IMR-90 (cell line): Measurements from ENCODE around the gene ZNF74. TPM values are rescaled to one million over a fixed set of nuclear protein-coding genes. Genes with fewer than 3 reads are reported as not detected.
A peak's percentile ranks its signal among the peaks of the same experiment; 100 is the strongest.

Experiments used
- ATAC-seq: fragments of 200-7000 bp; cut with Tn5 transposase; 2 replicates; pipeline ENCODE4 v1.9.1; 2020; ENCODE audit warnings: low read depth, mild to moderate bottlenecking, moderate library complexity
- BruUV-seq: library from RNA; stranded (reverse); fragments of 400-500 nt; replicated peaks from 2 replicates; lab custom pipeline; 2021; lab: Mats Ljungman, UMichigan
- CTCF ChIA-PET: fragments of 300-600 bp; formaldehyde crosslinking; extraction: SDS; loops from one replicate; lab custom pipeline; 2021; ENCODE audit warnings: antibody characterized with exemption; lab: Yijun Ruan, JAX
- POLR2A ChIA-PET: fragments of 300-600 bp; sonication (Branson Sonifier 250); formaldehyde crosslinking; loops from one replicate; lab custom pipeline; 2022; ENCODE audit warnings: antibody characterized with exemption; ENCODE audit not compliant: unreplicated experiment; lab: Charles Lee
- DNase-seq: peaks from one replicate; pipeline ENCODE4 v3.0.0; 2013
- H2AFZ ChIP-seq: replicated peaks from 2 replicates; pipeline ENCODE3; 2013; ENCODE audit warnings: low read length, mild to moderate bottlenecking; ENCODE audit not compliant: poor library complexity
- H2AK5ac ChIP-seq: 2 replicates; pipeline ENCODE4 v1.6.1; 2013; ENCODE audit warnings: low read depth, low read length, inconsistent platforms
- H2AK9ac ChIP-seq: replicated peaks from 2 replicates; pipeline ENCODE3; 2013; ENCODE audit warnings: mild to moderate bottlenecking, low read depth, low read length, moderate library complexity; ENCODE audit not compliant: poor library complexity
- H2BK120ac ChIP-seq: 2 replicates; pipeline ENCODE4 v1.6.1; 2013; ENCODE audit warnings: low read depth, low read length, inconsistent platforms
- H2BK15ac ChIP-seq: 3 replicates; pipeline ENCODE4 v1.6.1; 2013; ENCODE audit warnings: low read depth, low read length, inconsistent platforms
- H2BK20ac ChIP-seq: 2 replicates; pipeline ENCODE4 v1.6.1; 2013; ENCODE audit warnings: low read depth, mild to moderate bottlenecking, inconsistent platforms, low read length, moderate library complexity
- H2BK5ac ChIP-seq: 2 replicates; pipeline ENCODE4 v1.6.1; 2013; ENCODE audit warnings: mild to moderate bottlenecking, low read depth, low read length, inconsistent platforms; ENCODE audit not compliant: poor library complexity, severe bottlenecking
- H3K14ac ChIP-seq: replicated peaks from 2 replicates; pipeline ENCODE4 v1.6.1; 2013; ENCODE audit warnings: low read depth, low read length, inconsistent platforms
- H3K18ac ChIP-seq: 2 replicates; pipeline ENCODE4 v1.6.1; 2013; ENCODE audit warnings: low read depth, low read length, control low read depth
- H3K23ac ChIP-seq: 2 replicates; pipeline ENCODE4 v1.6.1; 2013; ENCODE audit warnings: low read depth, low read length, inconsistent platforms
- H3K27ac ChIP-seq: 2 replicates; pipeline ENCODE4 v1.5.1; 2013; ENCODE audit warnings: mild to moderate bottlenecking, control low read depth, low read length; ENCODE audit not compliant: insufficient read depth
- H3K27me3 ChIP-seq: 2 replicates; pipeline ENCODE4 v1.6.1; 2013; ENCODE audit warnings: low read length; ENCODE audit not compliant: control insufficient read depth, insufficient read depth
- H3K36me3 ChIP-seq: 2 replicates; pipeline ENCODE4 v1.6.1; 2013; ENCODE audit warnings: low read length, mixed read lengths; ENCODE audit not compliant: control insufficient read depth, insufficient read depth
- H3K4ac ChIP-seq: 2 replicates; pipeline ENCODE4 v1.6.1; 2013; ENCODE audit warnings: low read depth, low read length, inconsistent platforms
- H3K4me1 ChIP-seq: 2 replicates; pipeline ENCODE4 v1.6.1; 2013; ENCODE audit warnings: low read length, mixed read lengths; ENCODE audit not compliant: control insufficient read depth, insufficient read depth
- H3K4me2 ChIP-seq: 2 replicates; pipeline ENCODE4 v1.6.1; 2013; ENCODE audit warnings: low read depth, mild to moderate bottlenecking, control low read depth, low read length, moderate library complexity
- H3K4me3 ChIP-seq: 2 replicates; pipeline ENCODE4 v1.5.1; 2013; ENCODE audit warnings: low read depth, mild to moderate bottlenecking, control low read depth, low read length, moderate library complexity; ENCODE audit not compliant: insufficient read depth
- H3K56ac ChIP-seq: 2 replicates; pipeline ENCODE4 v1.6.1; 2013; ENCODE audit warnings: low read length, inconsistent platforms; ENCODE audit not compliant: insufficient read depth; ENCODE audit errors: extremely low read depth
- H3K79me1 ChIP-seq, 2 experiments: 2 replicates each; pipeline ENCODE4 v1.6.1; 2013; ENCODE audit warnings: low read length in 2 of 2, inconsistent platforms in 1 of 2, low read depth in 1 of 2
- H3K9ac ChIP-seq: 2 replicates; pipeline ENCODE4 v1.6.1; 2013; ENCODE audit warnings: low read depth, low read length, control low read depth
- H3K9me1 ChIP-seq: 2 replicates; pipeline ENCODE4 v1.6.1; 2013; ENCODE audit warnings: low read length, inconsistent platforms; ENCODE audit not compliant: insufficient read depth
- H3K9me3 ChIP-seq: 2 replicates; pipeline ENCODE4 v1.6.1; 2013; ENCODE audit warnings: low read length; ENCODE audit not compliant: control insufficient read depth, insufficient read depth
- H4K20me1 ChIP-seq: 2 replicates; pipeline ENCODE4 v1.6.1; 2013; ENCODE audit warnings: low read length, inconsistent platforms; ENCODE audit not compliant: insufficient read depth
- H4K5ac ChIP-seq: 2 replicates; pipeline ENCODE4 v1.6.1; 2013; ENCODE audit warnings: mild to moderate bottlenecking, low read depth, low read length, control low read depth
- H4K8ac ChIP-seq, 2 experiments: 2 replicates each; pipeline ENCODE4 v1.6.1; 2013; ENCODE audit warnings: low read depth in 2 of 2, low read length in 2 of 2, control low read depth in 1 of 2, inconsistent platforms in 1 of 2
- H4K91ac ChIP-seq: 2 replicates; pipeline ENCODE4 v1.6.1; 2013; ENCODE audit warnings: low read depth, low read length, inconsistent platforms; ENCODE audit not compliant: insufficient read depth
- CHD1 ChIP-seq: IDR thresholded peaks from 2 replicates; pipeline ENCODE4 v1.6.1; 2012; ENCODE audit warnings: low read depth, low read length, improper control_type of control experiment
- WGBS, 2 experiments: methylation state at CpG; one replicate each; pipeline versions ENCODE4 v1.1.5 to v1.1.7; 2013; ENCODE audit warnings: missing lambda C conversion rate in 2 of 2; ENCODE audit not compliant: insufficient read length in 1 of 2; ENCODE audit errors: extremely low coverage in 2 of 2; 5-methylcytosine and 5-hydroxymethylcytosine counted together
- dilution Hi-C: fragments of 300-500 bp; cut with HindIII; formaldehyde crosslinking; loops from one replicate; pipeline ENCODE4 v1.14.3; 2018; ENCODE audit warnings: low sequenced_read_pairs; ENCODE audit not compliant: unreplicated experiment
- in situ Hi-C: fragments of 300-500 bp; cut with MboI; formaldehyde crosslinking; loops from 3 replicates; pipeline ENCODE4 v1.14.3; 2019; ENCODE audit warnings: low sequenced_read_pairs, inconsistent platforms, mixed read lengths
- intact Hi-C: fragments of 100-400 bp; cut with micrococcal nuclease; formaldehyde crosslinking; loops from 2 replicates; pipeline ENCODE4 v1.10.0; 2022
- polyA plus RNA-seq, 3 experiments: library from polyadenylated mRNA; depleted of rRNA; stranded (reverse); fragments of >200 nt; gene quantifications; 2 replicates each; pipeline ENCODE4 v1.2.3, GENCODE V29; 2012; ENCODE audit warnings: low replicate concordance in 1 of 3
- total RNA-seq: library from RNA; depleted of rRNA; stranded (reverse); fragments of >200 nt; gene quantifications from 2 replicates; pipeline ENCODE4 v1.2.3, GENCODE V29; 2012
- TF ChIP-seq, protein P1 (sequence below): fragments of 150-350 bp; IDR thresholded peaks from 2 replicates; pipeline ENCODE4 v1.6.1; 2017; ENCODE audit warnings: mild to moderate bottlenecking, antibody characterized with exemption, low read length, low read depth

The ZNF74 gene
- total and polyA plus RNA-seq, 2 of the 4 experiments (the other 2 are of a cell fraction): 7.5 to 8.4 TPM

- no peaks in the 10 kb centered on the region for H3K27me3 ChIP-seq
- H2AFZ ChIP-seq: peak overlapping the region; percentile 51
- H3K4me2 ChIP-seq: no peak overlapping the region
- H4K5ac ChIP-seq: no peak overlapping the region
- no peak overlapping the region for H3K56ac ChIP-seq
- no peak for DNase-seq
- no peak overlapping the region for H2BK5ac ChIP-seq
- 0 out of 2 replicates have a peak, but pooled peaks cover 1% of the 10 kb centered on the region for H3K36me3 ChIP-seq
- no peak for ATAC-seq
- H3K9me1 ChIP-seq: no peaks in the 10 kb centered on the region
- TF ChIP-seq, protein P1, sequence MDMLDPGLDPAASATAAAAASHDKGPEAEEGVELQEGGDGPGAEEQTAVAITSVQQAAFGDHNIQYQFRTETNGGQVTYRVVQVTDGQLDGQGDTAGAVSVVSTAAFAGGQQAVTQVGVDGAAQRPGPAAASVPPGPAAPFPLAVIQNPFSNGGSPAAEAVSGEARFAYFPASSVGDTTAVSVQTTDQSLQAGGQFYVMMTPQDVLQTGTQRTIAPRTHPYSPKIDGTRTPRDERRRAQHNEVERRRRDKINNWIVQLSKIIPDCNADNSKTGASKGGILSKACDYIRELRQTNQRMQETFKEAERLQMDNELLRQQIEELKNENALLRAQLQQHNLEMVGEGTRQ: no peak
- TF ChIP-seq CHD1: no peak
- peak overlapping the region; percentile 65 for H2AK9ac ChIP-seq
- H4K20me1 ChIP-seq: no peaks in the 10 kb centered on the region
- POLR2A ChIA-PET: no interaction called here
- H2BK15ac ChIP-seq: no peak overlapping the region
- H3K14ac ChIP-seq: no peak overlapping the region; the same call in 1 of the 2 replicates
- H3K4me1 ChIP-seq: no peaks in the 10 kb centered on the region
- no peak overlapping the region for H4K8ac ChIP-seq
- H3K23ac ChIP-seq: no peak overlapping the region
- CTCF ChIA-PET: no interaction called here
- no peak overlapping the region for H4K91ac ChIP-seq
- H3K4ac ChIP-seq: no peak overlapping the region
- H3K4me3 ChIP-seq: no peak overlapping the region
- no peak overlapping the region for H2AK5ac ChIP-seq
- no peak overlapping the region for H2BK20ac ChIP-seq
- H3K9ac ChIP-seq: no peak overlapping the region
- in situ Hi-C loops: loop anchor here (10.0 kb wide), 1 partner anchor 52 kb away; no protein-coding TSS in a partner anchor
- WGBS, 2 experiments: 57% methylated on average over 5 of the region's 10 CpGs; no CpG with 5 or more reads in 1 of the 2 experiments
- no peaks in the 10 kb centered on the region for H3K79me1 ChIP-seq
- no TSS peak for BruUV-seq
- no peak overlapping the region for H2BK120ac ChIP-seq
- no peak overlapping the region for H3K27ac ChIP-seq
- dilution Hi-C loops: no loop called here
- intact Hi-C loops: no loop called here
- no peak overlapping the region for H3K18ac ChIP-seq
- no peaks in the 10 kb centered on the region for H3K9me3 ChIP-seq
These were observed 18.7 kb downstream of the ZNF74 start for GRCh38 chr22:20412474-20413216.
